Parathyroid adenoma (tissue), 2 donors: ENCODE data around the gene FAM50B.
A peak's percentile ranks its signal among the peaks of the same experiment; 100 is the strongest.

Experiments
- H2AFZ ChIP-seq: fragments of 300-600 bp; sonication (generic); one replicate; pipeline ENCODE4 v1.7.0; 2017; ENCODE audit warnings: antibody characterized with exemption, mild to moderate bottlenecking
- H3K27ac ChIP-seq: fragments of 300-600 bp; sonication (generic); one replicate; pipeline ENCODE4 v1.7.0; 2017
- H3K27me3 ChIP-seq: fragments of 300-600 bp; sonication (generic); one replicate; pipeline ENCODE4 v1.7.0; 2017; ENCODE audit warnings: low read length; ENCODE audit not compliant: control insufficient read depth, insufficient read depth
- H3K36me3 ChIP-seq: fragments of 300-600 bp; sonication (generic); one replicate; pipeline ENCODE4 v1.7.0; 2017; ENCODE audit warnings: low read length; ENCODE audit not compliant: control insufficient read depth, insufficient read depth
- H3K4me1 ChIP-seq: fragments of 300-600 bp; sonication (generic); one replicate; pipeline ENCODE4 v1.7.0; 2017; ENCODE audit warnings: control low read depth
- H3K4me2 ChIP-seq: fragments of 300-600 bp; sonication (generic); one replicate; pipeline ENCODE4 v1.7.0; 2017; ENCODE audit warnings: low read length
- H3K4me3 ChIP-seq: fragments of 300-600 bp; sonication (generic); one replicate; pipeline ENCODE4 v1.7.0; 2017; ENCODE audit warnings: low read depth, low read length
- H3K79me2 ChIP-seq: fragments of 300-600 bp; sonication (generic); one replicate; pipeline ENCODE4 v1.7.0; 2017; ENCODE audit warnings: control low read depth
- H3K9ac ChIP-seq: fragments of 300-600 bp; sonication (generic); one replicate; pipeline ENCODE4 v1.7.0; 2017; ENCODE audit warnings: mild to moderate bottlenecking
- H3K9me3 ChIP-seq: fragments of 300-600 bp; sonication (generic); one replicate; pipeline ENCODE4 v1.7.0; 2017; ENCODE audit warnings: low read length; ENCODE audit not compliant: control insufficient read depth
- CTCF ChIP-seq: fragments of 300-600 bp; sonication (generic); IDR thresholded peaks from one replicate; pipeline ENCODE4 v1.7.0; 2017; ENCODE audit warnings: antibody characterized with exemption, mild to moderate bottlenecking
- donor health status: primary hyperparathyroidism.

The FAM50B gene

GRCh38 chr6:3848925-3849605 is at the start of gene FAM50B:
TSS of gene FAM50B (plus strand) at chr6:3849373. CDS start at chr6:3849812, 439 bp downstream.
- Histone ChIP-seq H3K9me3 (no peaks in the 10 kb centered on the region), H3K27ac (peak within 1 kb of the TSS; percentile 67), H3K4me2 (peak within 1 kb of the TSS; percentile 39), H3K36me3 (no peaks in the 10 kb centered on the region), H3K4me3 (peak within 1 kb of the TSS; percentile 44), H2AFZ (peak within 1 kb of the TSS; percentile 87), H3K27me3 (no peaks in the 10 kb centered on the region), H3K4me1 (no peaks in the 10 kb centered on the region), H3K9ac (no peak within 1 kb of the TSS), H3K79me2 (no peaks in the 10 kb centered on the region)
- TF ChIP-seq CTCF: peak; percentile 98

- no peaks in the 10 kb centered on the region for H3K36me3 ChIP-seq
- no peak overlapping the region for H3K4me2 ChIP-seq
- peaks cover 3% of the 10 kb centered on the region for H3K4me1 ChIP-seq
- no peaks in the 10 kb centered on the region for H3K27me3 ChIP-seq
- no peak overlapping the region for H3K4me3 ChIP-seq
- H3K27ac ChIP-seq: no peak overlapping the region
- H2AFZ ChIP-seq: no peak overlapping the region
- TF ChIP-seq CTCF: no peak
- no peaks in the 10 kb centered on the region for H3K79me2 ChIP-seq
- no peaks in the 10 kb centered on the region for H3K9me3 ChIP-seq
- H3K9ac ChIP-seq: no peak overlapping the region
Observed at GRCh38 chr6:3799719-3800118, 49.5 kb upstream of the FAM50B start.

GRCh38 chr6:3800850-3801591 is 48.2 kb upstream of the FAM50B start:
- Histone ChIP-seq H3K36me3 (no peaks in the 10 kb centered on the region), H3K9me3 (no peaks in the 10 kb centered on the region), H3K9ac (no peak overlapping the region), H3K4me2 (no peak overlapping the region), H3K27ac (no peak overlapping the region), H3K4me1 (peaks cover 3% of the 10 kb centered on the region), H3K4me3 (no peak overlapping the region), H2AFZ (no peak overlapping the region), H3K79me2 (no peaks in the 10 kb centered on the region), H3K27me3 (no peaks in the 10 kb centered on the region)
- TF ChIP-seq CTCF: no peak

GRCh38 chr6:3801960-3802359 is 47.2 kb upstream of the FAM50B start:
- Histone ChIP-seq H3K27me3 (no peaks in the 10 kb centered on the region), H3K79me2 (no peaks in the 10 kb centered on the region), H2AFZ (no peak overlapping the region), H3K36me3 (no peaks in the 10 kb centered on the region), H3K27ac (no peak overlapping the region), H3K4me2 (no peak overlapping the region), H3K9ac (no peak overlapping the region), H3K9me3 (no peaks in the 10 kb centered on the region), H3K4me3 (no peak overlapping the region), H3K4me1 (peaks cover 3% of the 10 kb centered on the region)
- no peak for TF ChIP-seq CTCF
